Measurements from ENCODE around the gene DNAJC1. TPM values are rescaled to one million over a fixed set of nuclear protein-coding genes. Genes with fewer than 3 reads are reported as not detected.

Gene DNAJC1
- total RNA-seq, 2 experiments from 2014 or later = 16.8 to 19.3 TPM

DNA sequence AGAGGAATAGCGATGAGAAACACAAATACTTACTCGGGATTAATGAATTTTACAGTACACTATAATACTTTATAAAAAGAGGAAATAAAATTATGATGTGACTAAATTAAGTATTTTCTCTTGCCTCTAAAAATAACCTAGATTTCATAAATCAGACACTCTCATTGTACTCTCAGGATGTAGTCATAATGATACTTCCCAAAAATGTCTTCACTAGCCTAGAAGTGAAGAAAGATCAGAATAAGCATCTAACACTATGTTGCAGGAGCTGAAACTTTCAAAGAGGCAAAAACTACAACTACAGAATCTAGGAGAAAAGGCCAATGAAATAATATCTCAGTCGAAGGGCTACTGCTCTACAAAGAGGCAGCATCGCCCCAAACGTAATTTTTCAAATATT is 49.4 kb downstream of the DNAJC1 start:
- Mint-ChIP-seq H3K27me3 (no peaks in the 10 kb centered on the region), H3K9me3 (no peaks in the 10 kb centered on the region), H3K36me3 (ENCODE audit: low read depth) (no peaks in the 10 kb centered on the region), H3K4me1 (ENCODE audit: low read depth) (no peaks in the 10 kb centered on the region), H3K4me3 (no peak overlapping the region), H3K27ac (no peak overlapping the region)
- ATAC-seq (ENCODE audit: poor library complexity) = no peak
- CTCF ChIA-PET = interaction anchor here (1.6 kb wide), 1 partner anchor 459 kb away, joined by 9 read pairs; no protein-coding TSS in a partner anchor
- TF ChIP-seq, protein P1, sequence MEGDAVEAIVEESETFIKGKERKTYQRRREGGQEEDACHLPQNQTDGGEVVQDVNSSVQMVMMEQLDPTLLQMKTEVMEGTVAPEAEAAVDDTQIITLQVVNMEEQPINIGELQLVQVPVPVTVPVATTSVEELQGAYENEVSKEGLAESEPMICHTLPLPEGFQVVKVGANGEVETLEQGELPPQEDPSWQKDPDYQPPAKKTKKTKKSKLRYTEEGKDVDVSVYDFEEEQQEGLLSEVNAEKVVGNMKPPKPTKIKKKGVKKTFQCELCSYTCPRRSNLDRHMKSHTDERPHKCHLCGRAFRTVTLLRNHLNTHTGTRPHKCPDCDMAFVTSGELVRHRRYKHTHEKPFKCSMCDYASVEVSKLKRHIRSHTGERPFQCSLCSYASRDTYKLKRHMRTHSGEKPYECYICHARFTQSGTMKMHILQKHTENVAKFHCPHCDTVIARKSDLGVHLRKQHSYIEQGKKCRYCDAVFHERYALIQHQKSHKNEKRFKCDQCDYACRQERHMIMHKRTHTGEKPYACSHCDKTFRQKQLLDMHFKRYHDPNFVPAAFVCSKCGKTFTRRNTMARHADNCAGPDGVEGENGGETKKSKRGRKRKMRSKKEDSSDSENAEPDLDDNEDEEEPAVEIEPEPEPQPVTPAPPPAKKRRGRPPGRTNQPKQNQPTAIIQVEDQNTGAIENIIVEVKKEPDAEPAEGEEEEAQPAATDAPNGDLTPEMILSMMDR (IDR thresholded peaks at IDR 0.05) = no peak
- POLR2A ChIA-PET = interaction anchor here (1.5 kb wide), 1 partner anchor 458 kb away, joined by 8 read pairs; no protein-coding TSS in a partner anchor
- Histone ChIP-seq H3K4me1 (ENCODE audit: insufficient read depth, low read length) (no peaks in the 10 kb centered on the region), H3K4me3 (ENCODE audit: low read length) (no peak overlapping the region), H3K36me3 (ENCODE audit: insufficient read depth, low read length) (no peaks in the 10 kb centered on the region), H3K9me3 (ENCODE audit: control insufficient read depth in 1 of 2, insufficient read depth in 1 of 2, low read length in 2 of 2) (no peaks in the 10 kb centered on the region), H3K27ac (ENCODE audit: low read depth in 1 of 2, low read length in 2 of 2) (no peak overlapping the region), H3K27me3 (ENCODE audit: control insufficient read depth in 1 of 2, insufficient read depth in 2 of 2, low read length in 2 of 2) (no peaks in the 10 kb centered on the region)
- intact Hi-C loops (cut with DNase I, micrococcal nuclease) = loop anchor here (5.0 to 10.0 kb wide), 3 partner anchors 229 to 1097 kb away; no protein-coding TSS in a partner anchor
- peak in 3 of 14 experiments; percentile 12 to 31 (median 16) for DNase-seq

DNA sequence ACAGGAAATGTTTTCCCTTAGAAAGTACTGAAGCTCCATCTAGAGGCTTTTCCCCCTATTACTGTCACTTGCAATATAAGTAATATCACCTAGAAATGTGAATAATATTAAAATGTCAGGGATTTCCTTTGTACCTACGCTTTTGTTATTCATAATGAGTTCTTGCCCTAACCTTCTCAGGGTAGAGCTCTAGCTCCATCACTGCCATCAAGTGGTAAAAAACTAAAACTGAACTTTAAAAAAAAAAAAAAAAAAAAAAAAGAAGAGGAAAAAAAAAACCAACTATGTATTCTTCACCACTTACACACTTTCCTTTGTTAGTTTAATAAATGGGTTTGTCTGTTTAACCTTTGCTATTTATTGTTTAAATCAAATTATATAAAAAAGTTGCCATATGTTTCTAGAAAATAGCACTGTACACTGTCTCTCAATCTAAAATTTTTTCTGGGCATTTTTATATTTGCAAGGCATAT is 49.9 kb downstream of the DNAJC1 start:
- Mint-ChIP-seq H3K9me3 (no peaks in the 10 kb centered on the region), H3K4me3 (no peak overlapping the region), H3K36me3 (ENCODE audit: low read depth) (no peaks in the 10 kb centered on the region), H3K27me3 (no peaks in the 10 kb centered on the region), H3K27ac (no peak overlapping the region), H3K4me1 (ENCODE audit: low read depth) (no peaks in the 10 kb centered on the region)
- ChIA-PET POLR2A (interaction anchor here (0.6 to 1.5 kb wide), 2 partner anchors 420 to 457 kb away, joined by 3 to 8 read pairs; no protein-coding TSS in a partner anchor), CTCF (interaction anchor here (0.6 to 1.6 kb wide), 7 partner anchors 33 to 1499 kb away, joined by 3 to 9 read pairs (median 5); no protein-coding TSS in a partner anchor)
- H3K27ac ChIP-seq (ENCODE audit: low read depth in 1 of 2, low read length in 2 of 2) = no peak overlapping the region
- ATAC-seq (ENCODE audit: poor library complexity) (peak; percentile 70), DNase-seq (peak in 3 of 14 experiments; percentile 40 to 58 (median 54))
- H3K4me1 ChIP-seq (ENCODE audit: insufficient read depth, low read length) = no peaks in the 10 kb centered on the region
- no peaks in the 10 kb centered on the region for H3K9me3 ChIP-seq (ENCODE audit: control insufficient read depth in 1 of 2, insufficient read depth in 1 of 2, low read length in 2 of 2)
- no peak overlapping the region for H3K4me3 ChIP-seq (ENCODE audit: low read length)
- H3K36me3 ChIP-seq (ENCODE audit: insufficient read depth, low read length) = no peaks in the 10 kb centered on the region
- TF ChIP-seq, protein P1 (IDR thresholded peaks at IDR 0.05) = peak; percentile 67
- H3K27me3 ChIP-seq (ENCODE audit: control insufficient read depth in 1 of 2, insufficient read depth in 2 of 2, low read length in 2 of 2) = no peaks in the 10 kb centered on the region
- intact Hi-C loops (cut with DNase I, micrococcal nuclease) = loop anchor here (1.0 to 10.0 kb wide), 4 partner anchors 229 to 1096 kb away; no protein-coding TSS in a partner anchor

DNA sequence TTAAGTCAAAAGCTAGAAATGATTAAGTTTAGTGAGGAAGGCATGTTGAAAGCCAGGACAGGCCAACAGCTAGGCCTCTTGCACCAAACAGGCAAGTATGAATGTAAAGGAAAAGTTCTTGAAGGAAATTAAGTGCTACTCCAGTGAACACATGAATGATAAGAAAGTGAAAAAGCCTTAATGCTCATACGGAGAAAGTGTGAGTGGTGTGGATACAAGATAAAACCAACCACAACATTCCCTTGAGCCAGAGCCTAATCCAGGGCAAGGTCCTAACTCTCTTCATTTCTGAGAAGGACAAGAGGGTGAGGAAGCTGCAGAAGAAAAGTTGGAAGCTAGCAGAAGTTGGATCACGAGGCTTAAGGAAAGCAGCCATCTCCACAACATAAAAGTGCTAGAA is 53.0 kb downstream of the DNAJC1 start:
- H3K4me3 Mint-ChIP-seq = no peak overlapping the region
- no peaks in the 10 kb centered on the region for H3K9me3 Mint-ChIP-seq
- ATAC-seq (ENCODE audit: poor library complexity) (no peak), DNase-seq (no peak)
- no peaks in the 10 kb centered on the region for H3K36me3 Mint-ChIP-seq (ENCODE audit: low read depth)
- CTCF ChIA-PET = interaction anchor here (0.6 kb wide), 1 partner anchor 455 kb away, joined by 3 read pairs; no protein-coding TSS in a partner anchor
- Histone ChIP-seq H3K36me3 (ENCODE audit: insufficient read depth, low read length) (no peaks in the 10 kb centered on the region), H3K9me3 (ENCODE audit: control insufficient read depth in 1 of 2, insufficient read depth in 1 of 2, low read length in 2 of 2) (no peaks in the 10 kb centered on the region), H3K27ac (ENCODE audit: low read depth in 1 of 2, low read length in 2 of 2) (no peak overlapping the region), H3K27me3 (ENCODE audit: control insufficient read depth in 1 of 2, insufficient read depth in 2 of 2, low read length in 2 of 2) (no peaks in the 10 kb centered on the region), H3K4me3 (ENCODE audit: low read length) (no peak overlapping the region), H3K4me1 (ENCODE audit: insufficient read depth, low read length) (no peaks in the 10 kb centered on the region)
- H3K4me1 Mint-ChIP-seq (ENCODE audit: low read depth) = peaks cover under 1% of the 10 kb centered on the region
- H3K27ac Mint-ChIP-seq = no peak overlapping the region
- POLR2A ChIA-PET = no interaction called here
- H3K27me3 Mint-ChIP-seq = no peaks in the 10 kb centered on the region
- intact Hi-C loops (cut with DNase I, micrococcal nuclease) = loop anchor here (2.0 to 10.0 kb wide), 4 partner anchors 226 to 1093 kb away; no protein-coding TSS in a partner anchor
- TF ChIP-seq, protein P1 (IDR thresholded peaks at IDR 0.05) = no peak

Data from CD4-positive, alpha-beta T cell (primary cell).